Stimulated activated CD4-positive, alpha-beta T cell treated with anti-CD3 and anti-CD28 coated beads, TNF-alpha, amount 100 ng/mL, for 4 hours (primary cell): Measurements from ENCODE around the gene MTUS2.
A peak's percentile ranks its signal among the peaks of the same experiment; 100 is the strongest.
"Not testable (repeated sequence)": the region's sequence is repeated elsewhere in the genome, so short reads cannot be mapped to it uniquely, and the experiment has no call there.

Source experiments
- DNase-seq, 3 experiments: peaks; one replicate each; pipeline ENCODE4 v3.0.0-alpha.2; 2020; ENCODE audit warnings: low read depth in 3 of 3

MTUS2 gene

GRCh38 chr13:29318741-29319140 is 498.6 kb downstream of the MTUS2 start:
- no peak for DNase-seq

- no peak for DNase-seq
These were observed 499.3 kb downstream of the MTUS2 start for GRCh38 chr13:29319451-29319850.

GRCh38 chr13:29323954-29324353 is 503.8 kb downstream of the MTUS2 start:
- no peak for DNase-seq

GRCh38 chr13:29324601-29325000 is 504.5 kb downstream of the MTUS2 start:
- DNase-seq, result no peak

- DNase-seq, result no peak
These were observed 508.4 kb downstream of the MTUS2 start for GRCh38 chr13:29328501-29328900.

GRCh38 chr13:29336356-29336755 is 516.2 kb downstream of the MTUS2 start:
- DNase-seq, result no peak

GRCh38 chr13:29339386-29340272 is 519.5 kb downstream of the MTUS2 start:
- no peak for DNase-seq

- not testable (repeated sequence) for DNase-seq
These were observed 525.9 kb downstream of the MTUS2 start for GRCh38 chr13:29345860-29346582.

- DNase-seq, result no peak
These were observed 534.9 kb downstream of the MTUS2 start for GRCh38 chr13:29355029-29355428.

- no peak for DNase-seq
These were observed 539.0 kb downstream of the MTUS2 start for GRCh38 chr13:29359181-29359580.

- no peak for DNase-seq
These were observed 541.6 kb downstream of the MTUS2 start for GRCh38 chr13:29361716-29362115.

- peak in 1 of 3 experiments; percentile 6 for DNase-seq
These were observed 542.9 kb downstream of the MTUS2 start for GRCh38 chr13:29362849-29363604.

GRCh38 chr13:29369060-29369743 is 549.1 kb downstream of the MTUS2 start:
- DNase-seq, result no peak

GRCh38 chr13:29379281-29379680 is 559.1 kb downstream of the MTUS2 start:
- no peak for DNase-seq

- DNase-seq, result no peak
These were observed 559.7 kb downstream of the MTUS2 start for GRCh38 chr13:29379865-29380264.

GRCh38 chr13:29382021-29382420 is 561.9 kb downstream of the MTUS2 start:
- no peak for DNase-seq

GRCh38 chr13:29383476-29383875 is 563.3 kb downstream of the MTUS2 start:
- no peak for DNase-seq

GRCh38 chr13:29384466-29384865 is 564.3 kb downstream of the MTUS2 start:
- DNase-seq, result no peak

- no peak for DNase-seq
These were observed 564.7 kb downstream of the MTUS2 start for GRCh38 chr13:29384871-29385270.

- no peak for DNase-seq
These were observed 566.1 kb downstream of the MTUS2 start for GRCh38 chr13:29386246-29386645.

GRCh38 chr13:29390598-29390997 is 570.5 kb downstream of the MTUS2 start:
- DNase-seq, result not testable (repeated sequence)

- DNase-seq, result no peak
These were observed 576.3 kb downstream of the MTUS2 start for GRCh38 chr13:29396446-29396845.
